ENCODE measurements around the gene CLIP2. TPM values are rescaled to one million over a fixed set of nuclear protein-coding genes. Genes with fewer than 3 reads are reported as not detected.

The CLIP2 gene
- polyA plus RNA-seq, 1 of the 3 experiments (the other 2 are of a cell fraction), result 14.3 TPM

GRCh38 chr7:74395745-74396311 lies 106.6 kb downstream of the CLIP2 start:
- H3K4me3 ChIP-seq (ENCODE audit: low read depth in 2 of 2, low read length in 1 of 2), result no peak overlapping the region
- H4K20me1 ChIP-seq (ENCODE audit: insufficient read depth), result no peaks in the 10 kb centered on the region
- H3K79me2 ChIP-seq (ENCODE audit: insufficient read depth), result no peaks in the 10 kb centered on the region
- H3K4me1 ChIP-seq (ENCODE audit: control insufficient read depth in 1 of 2, insufficient read depth in 2 of 2, low read depth in 1 of 2, low read length in 1 of 2), result no peaks in the 10 kb centered on the region; a peak in 1 of 4 replicates
- peaks cover 36% of the 10 kb centered on the region for H3F3A ChIP-seq (replicated peaks; ENCODE audit: insufficient read depth)
- no peaks in the 10 kb centered on the region for H3K9me3 ChIP-seq
- no peak overlapping the region for H2AFZ ChIP-seq (ENCODE audit: low read depth)
- H3K27ac ChIP-seq (ENCODE audit: low read depth in 2 of 2, low read length in 1 of 2), result no peak overlapping the region
- WGBS (ENCODE audit: low lambda C conversion rate), result 79% methylated on average over 4 of the region's 4 CpGs
- no peaks in the 10 kb centered on the region for H3K9me2 ChIP-seq
- H3K36me3 ChIP-seq (replicated peaks in 1 of 2; ENCODE audit: control insufficient read depth in 1 of 2, insufficient read depth in 2 of 2, low read length in 1 of 2), result peaks cover 8 to 45% of the 10 kb centered on the region in 2 experiments
- no peak overlapping the region for H3K9ac ChIP-seq
- TF ChIP-seq CTCF (IDR thresholded peaks at IDR 0.05), result no peak
- no peak overlapping the region for H3K4me2 ChIP-seq
- DNase-seq, result no peak
- ChIA-PET CTCF (interaction anchor here (1.3 to 22.0 kb wide), 5 partner anchors 9 to 190 kb away, joined by 3 to 537 read pairs (median 6); partner anchors contain the start of genes CLIP2 and LAT2), POLR2A (no interaction called here)
- H3K27me3 ChIP-seq (ENCODE audit: insufficient read depth), result no peaks in the 10 kb centered on the region

DNA sequence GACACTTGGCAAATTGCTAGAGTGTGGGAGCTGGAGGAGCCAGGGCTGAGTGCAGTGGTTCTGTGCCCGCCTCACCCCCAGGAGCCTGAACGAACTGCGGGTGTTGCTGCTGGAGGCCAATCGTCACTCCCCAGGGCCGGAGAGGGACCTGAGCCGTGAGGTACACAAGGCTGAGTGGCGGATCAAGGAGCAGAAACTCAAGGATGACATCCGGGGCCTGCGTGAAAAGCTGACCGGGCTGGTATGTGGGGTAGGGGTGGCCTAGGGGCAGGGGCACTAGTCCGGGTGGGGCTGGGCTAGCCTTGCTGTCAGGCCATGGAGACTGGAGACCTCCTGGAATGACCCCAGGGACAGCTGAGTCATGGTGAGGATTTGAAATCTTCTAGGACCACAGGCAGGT lies 107.8 kb downstream of the CLIP2 start:
- no peak overlapping the region for H3K4me3 ChIP-seq (ENCODE audit: low read depth in 2 of 2, low read length in 1 of 2)
- H4K20me1 ChIP-seq (ENCODE audit: insufficient read depth), result no peaks in the 10 kb centered on the region
- no peaks in the 10 kb centered on the region for H3K9me3 ChIP-seq
- H3K79me2 ChIP-seq (ENCODE audit: insufficient read depth), result no peaks in the 10 kb centered on the region
- no peaks in the 10 kb centered on the region for H3K9me2 ChIP-seq
- peaks cover 8 to 46% of the 10 kb centered on the region in 2 experiments for H3K36me3 ChIP-seq (replicated peaks in 1 of 2; ENCODE audit: control insufficient read depth in 1 of 2, insufficient read depth in 2 of 2, low read length in 1 of 2)
- no peak overlapping the region for H2AFZ ChIP-seq (ENCODE audit: low read depth)
- H3K9ac ChIP-seq, result no peak overlapping the region
- H3K27ac ChIP-seq (ENCODE audit: low read depth in 2 of 2, low read length in 1 of 2), result no peak overlapping the region
- POLR2A ChIA-PET, result no interaction called here
- CTCF ChIA-PET, result interaction anchor here (1.2 to 22.0 kb wide), 4 partner anchors 9 to 192 kb away, joined by 3 to 537 read pairs (median 6); partner anchors contain the start of gene LAT2
- DNase-seq, result no peak
- peaks cover 36% of the 10 kb centered on the region for H3F3A ChIP-seq (replicated peaks; ENCODE audit: insufficient read depth)
- 96% methylated on average over 11 of the region's 11 CpGs for WGBS (ENCODE audit: low lambda C conversion rate)
- no peaks in the 10 kb centered on the region; a peak in 1 of 4 replicates for H3K4me1 ChIP-seq (ENCODE audit: control insufficient read depth in 1 of 2, insufficient read depth in 2 of 2, low read depth in 1 of 2, low read length in 1 of 2)
- no peaks in the 10 kb centered on the region for H3K27me3 ChIP-seq (ENCODE audit: insufficient read depth)
- no peak overlapping the region for H3K4me2 ChIP-seq
- TF ChIP-seq JUND (IDR thresholded peaks at IDR 0.05), result no peak
- TF ChIP-seq NFIC (IDR thresholded peaks at IDR 0.05; ENCODE audit: borderline replicate concordance), result no peak
- no peak for TF ChIP-seq RAD21 (IDR thresholded peaks at IDR 0.05; ENCODE audit: low read length)
- no peak for TF ChIP-seq REST (IDR thresholded peaks at IDR 0.05; ENCODE audit: low read depth, low read length)
- no peak for TF ChIP-seq MEF2A (IDR thresholded peaks at IDR 0.05; ENCODE audit: borderline replicate concordance, low read depth)
- TF ChIP-seq FOSL2 (IDR thresholded peaks at IDR 0.05; ENCODE audit: borderline replicate concordance, low read depth), result no peak
- no peak for TF ChIP-seq ELF1 (IDR thresholded peaks at IDR 0.05)
- TF ChIP-seq TCF12 (IDR thresholded peaks at IDR 0.05), result no peak
- no peak for TF ChIP-seq GATA2 (CRISPR knock-in tag; IDR thresholded peaks at IDR 0.05)
- TF ChIP-seq, protein P1, sequence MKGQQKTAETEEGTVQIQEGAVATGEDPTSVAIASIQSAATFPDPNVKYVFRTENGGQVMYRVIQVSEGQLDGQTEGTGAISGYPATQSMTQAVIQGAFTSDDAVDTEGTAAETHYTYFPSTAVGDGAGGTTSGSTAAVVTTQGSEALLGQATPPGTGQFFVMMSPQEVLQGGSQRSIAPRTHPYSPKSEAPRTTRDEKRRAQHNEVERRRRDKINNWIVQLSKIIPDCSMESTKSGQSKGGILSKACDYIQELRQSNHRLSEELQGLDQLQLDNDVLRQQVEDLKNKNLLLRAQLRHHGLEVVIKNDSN (IDR thresholded peaks at IDR 0.05; ENCODE audit: borderline replicate concordance, low read depth), result no peak
- TF ChIP-seq, protein P2, sequence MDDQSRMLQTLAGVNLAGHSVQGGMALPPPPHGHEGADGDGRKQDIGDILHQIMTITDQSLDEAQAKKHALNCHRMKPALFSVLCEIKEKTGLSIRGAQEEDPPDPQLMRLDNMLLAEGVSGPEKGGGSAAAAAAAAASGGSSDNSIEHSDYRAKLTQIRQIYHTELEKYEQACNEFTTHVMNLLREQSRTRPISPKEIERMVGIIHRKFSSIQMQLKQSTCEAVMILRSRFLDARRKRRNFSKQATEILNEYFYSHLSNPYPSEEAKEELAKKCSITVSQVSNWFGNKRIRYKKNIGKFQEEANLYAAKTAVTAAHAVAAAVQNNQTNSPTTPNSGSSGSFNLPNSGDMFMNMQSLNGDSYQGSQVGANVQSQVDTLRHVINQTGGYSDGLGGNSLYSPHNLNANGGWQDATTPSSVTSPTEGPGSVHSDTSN (IDR thresholded peaks at IDR 0.05), result no peak
- TF ChIP-seq NRF1 (IDR thresholded peaks at IDR 0.05; ENCODE audit: low read depth, low read length), result no peak
- TF ChIP-seq TAF1 (IDR thresholded peaks at IDR 0.05; ENCODE audit: borderline replicate concordance, low read depth, low read length), result no peak
- TF ChIP-seq, protein P3, sequence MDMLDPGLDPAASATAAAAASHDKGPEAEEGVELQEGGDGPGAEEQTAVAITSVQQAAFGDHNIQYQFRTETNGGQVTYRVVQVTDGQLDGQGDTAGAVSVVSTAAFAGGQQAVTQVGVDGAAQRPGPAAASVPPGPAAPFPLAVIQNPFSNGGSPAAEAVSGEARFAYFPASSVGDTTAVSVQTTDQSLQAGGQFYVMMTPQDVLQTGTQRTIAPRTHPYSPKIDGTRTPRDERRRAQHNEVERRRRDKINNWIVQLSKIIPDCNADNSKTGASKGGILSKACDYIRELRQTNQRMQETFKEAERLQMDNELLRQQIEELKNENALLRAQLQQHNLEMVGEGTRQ (IDR thresholded peaks at IDR 0.05; ENCODE audit: borderline replicate concordance, low read depth, low read length), result no peak
- TF ChIP-seq SIN3A (IDR thresholded peaks at IDR 0.05; ENCODE audit: borderline replicate concordance, low read depth, low read length), result no peak
- TF ChIP-seq RFX5 (IDR thresholded peaks at IDR 0.05; ENCODE audit: low read length), result no peak
- TF ChIP-seq, protein P4, sequence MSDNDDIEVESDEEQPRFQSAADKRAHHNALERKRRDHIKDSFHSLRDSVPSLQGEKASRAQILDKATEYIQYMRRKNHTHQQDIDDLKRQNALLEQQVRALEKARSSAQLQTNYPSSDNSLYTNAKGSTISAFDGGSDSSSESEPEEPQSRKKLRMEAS (IDR thresholded peaks at IDR 0.05; ENCODE audit: low read depth), result no peak
